GM12865 (cell line): ENCODE measurements around the gene FRMD4A.

ENCODE experiments used
- DNase-seq: peaks from one replicate; pipeline ENCODE4 v3.0.0; 2010; ENCODE audit warnings: low read depth
- H3K4me3 ChIP-seq: 2 replicates; pipeline ENCODE4 v1.5.1; 2011; ENCODE audit warnings: mild to moderate bottlenecking, low read depth, low read length, control low read depth
- TF ChIP-seq, protein P1 (sequence below): IDR thresholded peaks from 2 replicates; pipeline ENCODE4 v1.5.1; 2011; ENCODE audit warnings: low read length, control low read depth, low read depth, inconsistent platforms; ENCODE audit not compliant: insufficient read depth; ENCODE audit errors: missing control alignments

Gene FRMD4A

DNA sequence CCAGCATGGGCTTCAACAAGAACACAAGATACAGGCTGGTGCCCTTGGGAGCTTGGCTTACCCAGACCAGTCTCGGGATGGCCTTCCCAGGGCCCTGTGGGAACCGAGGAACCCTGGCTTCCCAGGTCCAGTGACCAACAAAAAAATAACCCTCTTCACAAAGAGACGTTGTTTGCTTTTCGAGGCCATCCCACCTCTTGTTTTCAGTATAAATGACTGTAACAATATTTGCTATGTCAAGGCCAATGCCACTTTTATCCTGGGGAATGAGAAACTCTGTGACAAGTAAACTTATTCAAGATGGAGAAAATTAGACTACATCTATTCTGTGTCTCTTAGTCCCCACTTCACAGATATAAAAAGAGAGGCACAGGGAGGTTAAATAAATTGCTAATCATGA lies 605.1 kb downstream of the FRMD4A start:
- TF ChIP-seq, protein P1, sequence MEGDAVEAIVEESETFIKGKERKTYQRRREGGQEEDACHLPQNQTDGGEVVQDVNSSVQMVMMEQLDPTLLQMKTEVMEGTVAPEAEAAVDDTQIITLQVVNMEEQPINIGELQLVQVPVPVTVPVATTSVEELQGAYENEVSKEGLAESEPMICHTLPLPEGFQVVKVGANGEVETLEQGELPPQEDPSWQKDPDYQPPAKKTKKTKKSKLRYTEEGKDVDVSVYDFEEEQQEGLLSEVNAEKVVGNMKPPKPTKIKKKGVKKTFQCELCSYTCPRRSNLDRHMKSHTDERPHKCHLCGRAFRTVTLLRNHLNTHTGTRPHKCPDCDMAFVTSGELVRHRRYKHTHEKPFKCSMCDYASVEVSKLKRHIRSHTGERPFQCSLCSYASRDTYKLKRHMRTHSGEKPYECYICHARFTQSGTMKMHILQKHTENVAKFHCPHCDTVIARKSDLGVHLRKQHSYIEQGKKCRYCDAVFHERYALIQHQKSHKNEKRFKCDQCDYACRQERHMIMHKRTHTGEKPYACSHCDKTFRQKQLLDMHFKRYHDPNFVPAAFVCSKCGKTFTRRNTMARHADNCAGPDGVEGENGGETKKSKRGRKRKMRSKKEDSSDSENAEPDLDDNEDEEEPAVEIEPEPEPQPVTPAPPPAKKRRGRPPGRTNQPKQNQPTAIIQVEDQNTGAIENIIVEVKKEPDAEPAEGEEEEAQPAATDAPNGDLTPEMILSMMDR, result no peak
- DNase-seq, result no peak
- no peak overlapping the region for H3K4me3 ChIP-seq

DNA sequence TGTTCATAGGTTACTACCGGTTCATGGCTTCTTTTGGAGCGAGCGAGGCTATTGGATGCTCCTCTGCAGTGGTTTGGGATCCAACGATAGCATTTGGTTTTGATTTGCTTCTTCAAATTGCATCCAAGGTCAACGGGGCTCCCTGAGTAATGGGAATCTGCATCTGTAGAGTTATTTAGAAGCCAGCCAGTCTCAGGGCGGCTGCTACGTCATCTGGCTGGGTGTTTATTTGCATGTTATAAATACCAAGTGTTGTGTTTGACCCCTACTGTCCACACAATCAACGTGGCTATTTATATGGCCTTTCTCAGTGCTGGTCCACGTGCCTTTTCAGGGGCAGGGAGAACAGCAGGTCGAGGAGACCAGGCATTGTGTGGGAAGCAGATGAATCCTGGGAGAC lies 606.2 kb downstream of the FRMD4A start:
- TF ChIP-seq, protein P1, result no peak
- DNase-seq, result no peak
- no peak overlapping the region for H3K4me3 ChIP-seq

DNA sequence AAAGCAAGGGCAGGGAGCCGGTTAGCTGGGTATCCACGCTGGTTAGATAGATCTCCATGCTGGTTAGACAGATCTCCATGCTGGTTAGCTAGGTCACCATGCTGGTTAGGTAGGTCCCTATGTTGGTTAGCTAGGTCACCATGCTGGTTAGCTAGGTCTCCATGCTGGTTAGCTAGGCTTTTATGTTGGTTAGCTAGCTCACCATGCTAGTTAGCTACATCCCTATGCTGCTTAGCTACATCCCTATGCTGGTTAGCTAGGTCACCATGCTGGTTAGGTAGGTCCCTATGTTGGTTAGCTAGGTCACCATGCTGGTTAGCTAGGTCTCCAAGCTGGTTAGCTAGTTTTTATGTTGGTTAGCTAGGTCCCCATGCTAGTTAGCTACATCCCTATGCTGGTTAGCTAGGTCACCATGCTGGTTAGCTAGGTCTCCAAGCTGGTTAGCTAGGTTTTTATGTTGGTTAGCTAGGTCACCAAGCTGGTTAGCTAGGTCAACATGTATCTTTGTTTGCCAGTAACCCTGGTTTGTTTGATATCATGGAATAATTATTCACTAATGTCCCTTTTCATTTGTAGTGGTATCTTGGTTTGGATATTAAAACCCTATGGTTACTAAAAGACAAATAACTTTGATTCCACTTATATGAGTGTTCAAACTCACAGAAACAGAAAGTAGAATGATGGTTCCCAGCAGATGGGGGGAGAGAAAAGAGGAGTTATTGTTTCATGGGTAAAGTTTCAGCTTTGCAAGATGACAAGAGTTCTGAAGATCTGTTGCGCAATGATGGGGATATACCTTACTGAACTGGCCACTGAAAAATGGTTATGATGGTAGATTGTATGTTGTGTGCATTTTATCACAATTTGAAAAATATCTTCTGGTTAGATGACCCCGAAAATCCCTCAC lies 607.7 kb downstream of the FRMD4A start:
- TF ChIP-seq, protein P1, result no peak
- peak; percentile 63 for DNase-seq
- H3K4me3 ChIP-seq, result no peak overlapping the region

DNA sequence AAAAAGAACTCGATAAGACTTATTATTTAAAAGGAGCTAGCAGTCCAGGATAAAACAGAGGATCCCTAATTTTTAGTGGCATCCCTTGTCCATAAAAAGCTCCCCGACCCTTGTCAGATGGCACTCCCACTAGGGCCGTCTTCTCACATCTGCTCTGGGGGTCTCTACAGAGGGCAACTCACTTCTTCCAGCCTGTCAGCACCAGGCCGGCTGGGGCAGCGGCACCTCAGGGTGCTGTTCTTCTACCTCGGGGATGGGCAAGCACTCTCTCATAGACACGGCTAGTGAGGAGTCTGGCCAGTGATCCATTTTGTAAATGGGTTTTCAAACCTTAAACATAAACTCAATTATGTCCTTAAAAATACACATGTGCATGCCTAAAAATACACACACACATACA lies 609.2 kb downstream of the FRMD4A start:
- H3K4me3 ChIP-seq, result no peak overlapping the region
- TF ChIP-seq, protein P1, result no peak
- no peak for DNase-seq

DNA sequence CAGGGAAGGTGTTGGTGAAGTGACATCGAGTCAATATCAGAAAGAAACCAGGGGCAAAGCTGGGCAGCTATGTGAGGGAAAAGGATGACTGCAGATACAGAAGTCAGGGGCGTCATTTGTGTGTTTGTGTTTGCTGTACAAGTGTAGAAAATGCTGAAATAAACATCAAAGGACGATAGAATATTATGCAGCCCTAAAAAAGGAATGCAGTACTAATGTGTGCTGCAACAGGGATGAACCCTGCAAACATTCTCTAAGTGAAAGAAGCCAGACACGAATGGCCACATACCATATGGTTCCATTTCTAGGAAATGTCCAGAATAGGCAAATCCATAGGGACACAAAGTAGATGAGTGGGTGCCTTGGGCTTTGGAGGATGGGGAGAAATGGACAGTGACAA lies 610.0 kb downstream of the FRMD4A start:
- no peak overlapping the region for H3K4me3 ChIP-seq
- TF ChIP-seq, protein P1, result no peak
- no peak for DNase-seq

DNA sequence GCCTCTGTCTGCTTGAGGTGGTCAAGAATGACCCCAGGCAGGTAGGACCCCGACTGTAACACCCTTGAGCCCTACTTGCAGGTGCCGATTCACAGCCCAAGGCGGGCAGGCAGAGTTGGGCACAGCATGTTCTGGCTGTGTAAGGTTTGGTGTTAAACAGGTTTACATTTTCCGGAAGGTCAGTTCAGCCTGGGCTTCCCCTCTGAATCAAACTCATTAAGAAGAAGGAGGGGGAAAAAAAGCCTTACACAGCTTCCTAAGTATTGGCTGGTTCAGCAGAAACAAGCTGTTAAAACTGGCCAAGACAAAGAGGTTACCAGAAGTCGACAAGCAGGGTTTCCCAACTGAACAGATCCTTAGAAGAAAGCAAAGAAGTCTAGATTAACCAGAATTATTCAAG lies 611.3 kb downstream of the FRMD4A start:
- H3K4me3 ChIP-seq, result no peak overlapping the region
- DNase-seq, result no peak
- TF ChIP-seq, protein P1, result no peak

DNA sequence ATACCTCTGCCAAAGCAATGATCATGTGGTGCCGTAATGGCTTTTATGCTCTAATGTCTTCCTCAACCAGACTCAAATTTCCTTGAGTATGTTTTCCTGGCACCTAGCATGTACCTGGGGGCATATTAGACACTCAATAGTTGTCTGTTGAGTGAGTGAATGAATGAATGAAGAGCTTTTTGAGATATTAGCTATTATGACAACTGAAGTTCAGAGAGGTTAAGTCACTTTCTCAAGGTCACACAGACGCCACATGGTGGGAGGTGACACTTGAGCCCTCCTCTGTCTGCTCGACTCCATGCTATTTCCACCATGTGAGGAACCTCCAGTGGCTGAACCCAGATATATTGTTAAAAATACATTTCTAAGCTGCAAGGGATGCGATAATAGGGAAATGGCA lies 611.9 kb downstream of the FRMD4A start:
- no peak overlapping the region for H3K4me3 ChIP-seq
- DNase-seq, result no peak
- TF ChIP-seq, protein P1, result no peak
